Astrocyte (in vitro differentiated cells and primary cell): Measurements from ENCODE around the gene MRRF.

ENCODE experiments used
- EZH2 ChIP-seq: IDR thresholded peaks from 2 replicates; pipeline ENCODE4 v1.6.1; 2012; ENCODE audit warnings: mild to moderate bottlenecking, low read length, inconsistent platforms; ENCODE audit not compliant: insufficient read depth
- TF ChIP-seq, protein P1 (sequence below): IDR thresholded peaks from 2 replicates; pipeline ENCODE4 v1.5.1; 2011; ENCODE audit warnings: low read depth, mild to moderate bottlenecking, inconsistent platforms, low read length, moderate library complexity; ENCODE audit not compliant: insufficient read depth

DNA sequence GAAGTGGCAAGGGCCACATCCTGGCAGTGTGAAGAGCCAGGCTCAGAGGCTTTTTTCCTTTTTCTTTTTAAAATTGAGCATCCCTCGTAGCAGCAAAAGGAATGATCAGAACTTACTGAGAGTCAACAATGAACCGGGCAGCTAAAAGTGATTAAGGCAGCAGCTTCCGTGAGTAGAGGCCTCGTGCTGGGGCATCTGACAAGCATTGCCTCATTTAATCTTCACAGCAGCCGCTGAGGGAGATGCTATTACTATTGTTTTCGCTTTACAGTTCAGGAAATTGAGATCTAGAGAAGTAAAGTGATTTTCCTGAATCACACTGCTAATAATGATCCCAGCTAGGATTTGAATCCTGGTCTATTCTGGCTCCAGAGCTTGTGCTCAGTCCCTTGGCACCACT, 75.5 kb downstream of the MRRF start:
- TF ChIP-seq, protein P1, sequence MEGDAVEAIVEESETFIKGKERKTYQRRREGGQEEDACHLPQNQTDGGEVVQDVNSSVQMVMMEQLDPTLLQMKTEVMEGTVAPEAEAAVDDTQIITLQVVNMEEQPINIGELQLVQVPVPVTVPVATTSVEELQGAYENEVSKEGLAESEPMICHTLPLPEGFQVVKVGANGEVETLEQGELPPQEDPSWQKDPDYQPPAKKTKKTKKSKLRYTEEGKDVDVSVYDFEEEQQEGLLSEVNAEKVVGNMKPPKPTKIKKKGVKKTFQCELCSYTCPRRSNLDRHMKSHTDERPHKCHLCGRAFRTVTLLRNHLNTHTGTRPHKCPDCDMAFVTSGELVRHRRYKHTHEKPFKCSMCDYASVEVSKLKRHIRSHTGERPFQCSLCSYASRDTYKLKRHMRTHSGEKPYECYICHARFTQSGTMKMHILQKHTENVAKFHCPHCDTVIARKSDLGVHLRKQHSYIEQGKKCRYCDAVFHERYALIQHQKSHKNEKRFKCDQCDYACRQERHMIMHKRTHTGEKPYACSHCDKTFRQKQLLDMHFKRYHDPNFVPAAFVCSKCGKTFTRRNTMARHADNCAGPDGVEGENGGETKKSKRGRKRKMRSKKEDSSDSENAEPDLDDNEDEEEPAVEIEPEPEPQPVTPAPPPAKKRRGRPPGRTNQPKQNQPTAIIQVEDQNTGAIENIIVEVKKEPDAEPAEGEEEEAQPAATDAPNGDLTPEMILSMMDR = no peak
- no peak for TF ChIP-seq EZH2
